Measurements from ENCODE around the gene DSCAML1.

Gene DSCAML1

GRCh38 chr11:117391181-117391580, 405.8 kb downstream of the DSCAML1 start:
- no peak for DNase-seq

GRCh38 chr11:117390743-117391142, 406.3 kb downstream of the DSCAML1 start:
- no peak for DNase-seq

- no peak for DNase-seq
These were observed 408.8 kb downstream of the DSCAML1 start for GRCh38 chr11:117387992-117388755.

GRCh38 chr11:117385906-117386305, 411.1 kb downstream of the DSCAML1 start:
- DNase-seq: no peak

GRCh38 chr11:117385471-117385870, 411.5 kb downstream of the DSCAML1 start:
- no peak for DNase-seq

GRCh38 chr11:117384045-117384444, 413.0 kb downstream of the DSCAML1 start:
- DNase-seq: no peak

GRCh38 chr11:117382746-117383145, 414.3 kb downstream of the DSCAML1 start:
- DNase-seq: no peak

- DNase-seq: no peak
These were observed 415.3 kb downstream of the DSCAML1 start for GRCh38 chr11:117381481-117382387.

- DNase-seq: no peak
These were observed 416.3 kb downstream of the DSCAML1 start for GRCh38 chr11:117380676-117381075.

- no peak for DNase-seq
These were observed 417.8 kb downstream of the DSCAML1 start for GRCh38 chr11:117378976-117379865.
